Subcutaneous abdominal adipose tissue (tissue), 5 donors: ENCODE results near the gene TMEM214.
"Not testable (repeated sequence)": the region's sequence is repeated elsewhere in the genome, so short reads cannot be mapped to it uniquely, and the experiment has no call there.

Experiments
- H3K27ac ChIP-seq: one replicate; pipeline ENCODE4 v1.7.0; 2013; ENCODE audit warnings: low read depth, mild to moderate bottlenecking, inconsistent platforms, low read length, moderate library complexity
- H3K27me3 ChIP-seq, 5 donors: one replicate each; pipeline ENCODE4 v1.7.0; 2013; ENCODE audit warnings: low read length in 5 of 5, inconsistent platforms in 1 of 5; ENCODE audit not compliant: control insufficient read depth in 5 of 5, insufficient read depth in 4 of 5
- H3K36me3 ChIP-seq, 5 donors: one replicate each; pipeline ENCODE4 v1.7.0; 2013; ENCODE audit warnings: low read length in 5 of 5; ENCODE audit not compliant: control insufficient read depth in 5 of 5, insufficient read depth in 5 of 5
- H3K4me1 ChIP-seq, 5 donors: one replicate each; pipeline ENCODE4 v1.7.0; 2013; ENCODE audit warnings: low read length in 5 of 5, mild to moderate bottlenecking in 3 of 5, moderate library complexity in 1 of 5; ENCODE audit not compliant: control insufficient read depth in 5 of 5, insufficient read depth in 5 of 5
- H3K4me3 ChIP-seq, 5 donors: one replicate each; pipeline ENCODE4 v1.7.0; 2013; ENCODE audit warnings: low read length in 5 of 5, low read depth in 1 of 5
- H3K9ac ChIP-seq, 5 donors: one replicate each; pipeline ENCODE4 v1.7.0; 2013; ENCODE audit warnings: low read length in 5 of 5, mild to moderate bottlenecking in 4 of 5, moderate library complexity in 3 of 5
- H3K9me3 ChIP-seq, 5 donors: one replicate each; pipeline ENCODE4 v1.7.0; 2013; ENCODE audit warnings: low read length in 5 of 5; ENCODE audit not compliant: control insufficient read depth in 5 of 5
- donor health status: healthy.
- donor health status: healthy.
- donor health status: healthy.
- donor health status: healthy.
- donor health status: healthy.

Gene TMEM214

GRCh38 chr2:27073782-27074181 is 41.0 kb downstream of the TMEM214 start:
- peaks cover 0 to 11% (median 9%) of the 10 kb centered on the region in 5 donors for H3K36me3 ChIP-seq
- no peaks in the 10 kb centered on the region for H3K9me3 ChIP-seq
- no peak overlapping the region for H3K27ac ChIP-seq
- no peak overlapping the region for H3K4me3 ChIP-seq
- H3K27me3 ChIP-seq, result no peaks in the 10 kb centered on the region
- H3K4me1 ChIP-seq, result peaks cover 4 to 73% (median 48%) of the 10 kb centered on the region in 5 donors
- H3K9ac ChIP-seq, result no peak overlapping the region

- no peak overlapping the region for H3K4me3 ChIP-seq
- H3K9me3 ChIP-seq, result no peaks in the 10 kb centered on the region
- H3K9ac ChIP-seq, result peak overlapping the region in 1 of 5 donors; percentile 51
- peaks cover 4 to 73% (median 50%) of the 10 kb centered on the region in 5 donors for H3K4me1 ChIP-seq
- peaks cover 0 to 2% (median 0%) of the 10 kb centered on the region in 5 donors for H3K36me3 ChIP-seq
- H3K27me3 ChIP-seq, result no peaks in the 10 kb centered on the region
- H3K27ac ChIP-seq, result no peak overlapping the region
Observed at GRCh38 chr2:27074738-27075565, 42.2 kb downstream of the TMEM214 start.

- not testable (repeated sequence) for H3K36me3 ChIP-seq, H3K27ac ChIP-seq, H3K4me3 ChIP-seq, H3K27me3 ChIP-seq, H3K9me3 ChIP-seq
- Histone ChIP-seq H3K9ac (peak overlapping the region in 1 of 5 donors; percentile 51), H3K4me1 (peaks cover 1 to 73% (median 50%) of the 10 kb centered on the region in 5 donors)
Observed at GRCh38 chr2:27075566-27075871, 42.8 kb downstream of the TMEM214 start.

GRCh38 chr2:27076323-27076722 is 43.6 kb downstream of the TMEM214 start:
- H3K9ac ChIP-seq, result no peak overlapping the region
- H3K27me3 ChIP-seq, result no peaks in the 10 kb centered on the region
- no peaks in the 10 kb centered on the region for H3K36me3 ChIP-seq
- H3K9me3 ChIP-seq, result no peaks in the 10 kb centered on the region
- peaks cover 0 to 74% (median 52%) of the 10 kb centered on the region in 5 donors for H3K4me1 ChIP-seq
- no peak overlapping the region for H3K27ac ChIP-seq
- no peak overlapping the region for H3K4me3 ChIP-seq

- H3K36me3 ChIP-seq, result no peaks in the 10 kb centered on the region
- H3K27me3 ChIP-seq, result no peaks in the 10 kb centered on the region
- H3K9me3 ChIP-seq, result no peaks in the 10 kb centered on the region
- H3K4me3 ChIP-seq, result no peak overlapping the region
- no peak overlapping the region for H3K27ac ChIP-seq
- H3K9ac ChIP-seq, result no peak overlapping the region
- H3K4me1 ChIP-seq, result peaks cover 0 to 77% (median 54%) of the 10 kb centered on the region in 5 donors
Observed at GRCh38 chr2:27077231-27077630, 44.5 kb downstream of the TMEM214 start.

- Histone ChIP-seq H3K36me3 (no peaks in the 10 kb centered on the region), H3K27ac (peak within 1 kb of the TSS; percentile 76), H3K27me3 (no peaks in the 10 kb centered on the region), H3K4me3 (peak within 1 kb of the TSS; percentile 54 to 68 (median 64)), H3K9me3 (no peaks in the 10 kb centered on the region), H3K4me1 (peaks cover 0 to 74% (median 50%) of the 10 kb centered on the region in 5 donors), H3K9ac (peak within 1 kb of the TSS in 4 of 5 donors; percentile 52 to 78 (median 72))
Observed at GRCh38 chr2:27078267-27079194, 45.8 kb downstream of the TMEM214 start, which contains the start of gene EMILIN1. Gene EMILIN1, plus strand, starts transcription at chr2:27078615. Its CDS starts 451 bp downstream, at chr2:27079066.

GRCh38 chr2:27079233-27080139 is 46.7 kb downstream of the TMEM214 start:
- Histone ChIP-seq H3K9me3 (no peaks in the 10 kb centered on the region), H3K36me3 (no peaks in the 10 kb centered on the region), H3K4me1 (peaks cover 0 to 66% (median 47%) of the 10 kb centered on the region in 5 donors), H3K27ac (peak overlapping the region; percentile 76), H3K4me3 (peak overlapping the region; percentile 43 to 68 (median 64)), H3K27me3 (no peaks in the 10 kb centered on the region), H3K9ac (peak overlapping the region in 4 of 5 donors; percentile 52 to 78 (median 72))

GRCh38 chr2:27080140-27080469 is 47.3 kb downstream of the TMEM214 start:
- Histone ChIP-seq H3K4me1 (peaks cover 0 to 63% (median 46%) of the 10 kb centered on the region in 5 donors), H3K27me3 (no peaks in the 10 kb centered on the region), H3K9ac (peak overlapping the region in 3 of 5 donors; percentile 16 to 78 (median 66)), H3K4me3 (peak overlapping the region in 4 of 5 donors; percentile 43 to 68 (median 65)), H3K9me3 (no peaks in the 10 kb centered on the region), H3K27ac (peak overlapping the region; percentile 76), H3K36me3 (no peaks in the 10 kb centered on the region)

GRCh38 chr2:27080603-27080936 is 47.8 kb downstream of the TMEM214 start:
- Histone ChIP-seq H3K27ac (peak overlapping the region; percentile 76), H3K4me1 (peaks cover 2 to 63% (median 51%) of the 10 kb centered on the region in 5 donors), H3K27me3 (no peaks in the 10 kb centered on the region), H3K4me3 (no peak overlapping the region), H3K9ac (peak overlapping the region in 1 of 5 donors; percentile 9), H3K9me3 (no peaks in the 10 kb centered on the region), H3K36me3 (no peaks in the 10 kb centered on the region)
